Limb (tissue), 2 donors: ENCODE measurements around the gene NEK4.
"Not testable (repeated sequence)": the region's sequence is repeated elsewhere in the genome, so short reads cannot be mapped to it uniquely, and the experiment has no call there.

Experiments
- DNase-seq, 2 donors: peaks; one replicate each; pipeline ENCODE4 v3.0.0-alpha.2; 2016; ENCODE audit errors: extremely low spot score in 2 of 2

Gene NEK4

GRCh38 chr3:52779837-52780585 is 9.3 kb upstream of the NEK4 start:
- peak in 1 of 2 donors; percentile 14 for DNase-seq

DNA sequence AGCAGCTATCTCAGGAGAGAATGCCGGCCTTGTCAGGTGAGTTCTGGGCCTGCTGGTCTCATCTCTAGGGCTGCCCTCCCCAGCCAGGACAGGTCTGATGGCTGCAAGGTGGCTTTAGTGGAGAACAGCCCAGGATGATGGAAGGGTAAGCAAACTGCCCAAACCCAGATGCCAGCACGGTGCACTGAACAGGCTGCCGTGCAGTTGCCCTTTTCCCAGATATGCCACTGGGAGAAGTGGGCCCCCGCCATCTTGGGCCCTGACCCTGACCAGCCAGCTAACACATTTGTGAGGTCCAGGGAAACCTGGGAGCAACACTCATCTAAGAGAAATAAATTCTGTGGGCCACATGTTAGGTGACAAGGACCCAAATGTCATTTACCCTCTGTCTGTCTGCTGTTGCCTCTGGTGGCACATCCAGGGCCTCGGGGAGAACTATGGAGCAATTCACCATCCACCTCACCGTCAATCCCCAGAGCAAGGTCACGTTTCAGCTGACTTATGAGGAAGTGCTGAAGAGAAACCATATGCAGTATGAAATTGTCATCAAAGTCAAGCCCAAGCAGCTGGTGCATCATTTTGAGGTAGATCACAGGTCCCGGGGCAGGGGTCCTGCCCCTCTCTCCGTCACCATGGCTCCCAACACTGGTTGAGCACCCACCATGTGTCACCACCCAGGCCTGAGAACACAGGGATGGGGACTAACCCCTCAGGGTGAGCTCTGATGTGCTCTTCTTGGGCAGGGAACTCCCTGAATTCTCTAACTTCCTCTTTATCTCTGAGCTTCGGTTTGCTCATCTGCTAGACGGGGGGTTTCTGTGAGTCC is 8.5 kb upstream of the NEK4 start:
- DNase-seq: no peak

GRCh38 chr3:52777959-52778805 is 7.4 kb upstream of the NEK4 start:
- no peak for DNase-seq

DNA sequence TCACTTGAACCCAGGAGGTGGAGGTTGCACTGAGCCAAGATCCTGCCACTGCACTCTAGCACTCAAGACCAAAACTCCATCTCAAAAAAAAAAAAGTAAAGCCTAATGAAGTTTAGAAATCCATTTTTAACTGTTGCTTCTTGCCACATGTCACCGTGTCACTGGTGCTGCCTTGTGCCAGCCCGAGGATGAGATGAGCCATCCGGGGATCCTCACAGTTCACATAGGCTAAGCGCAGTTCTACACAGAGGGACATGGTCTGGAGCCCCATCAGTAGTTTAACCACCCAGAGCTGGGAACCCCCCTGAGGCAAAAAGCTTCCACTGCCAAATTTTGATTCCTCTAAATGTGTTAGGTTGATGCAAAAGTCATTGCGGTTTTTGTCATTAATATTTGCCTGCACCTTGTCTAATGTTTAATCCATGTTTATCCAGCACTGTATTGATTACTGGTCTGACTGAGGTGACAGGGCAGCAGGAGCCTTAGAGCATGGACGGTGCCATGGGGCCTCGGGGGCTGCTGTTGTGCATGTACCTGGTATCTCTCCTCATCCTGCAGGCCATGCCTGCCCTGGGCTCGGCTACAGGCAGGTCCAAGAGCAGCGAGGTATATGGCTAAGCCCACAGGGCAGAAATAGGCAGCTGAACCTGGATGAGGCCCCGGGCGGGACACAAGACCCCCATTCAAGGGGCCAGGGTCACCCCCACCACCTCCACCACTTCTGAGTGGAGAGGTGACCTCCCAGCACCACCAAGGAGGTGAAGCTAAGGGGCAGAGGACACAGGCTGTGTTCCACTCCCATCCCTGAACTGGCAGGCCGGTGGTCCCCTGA is 6.6 kb upstream of the NEK4 start, which contains the start of gene ITIH1:
ITIH1 (plus strand) TSS at position 473 of the 832 bp plus-strand sequence; CDS start at position 490, 17 bp downstream.
- DNase-seq: no peak

DNA sequence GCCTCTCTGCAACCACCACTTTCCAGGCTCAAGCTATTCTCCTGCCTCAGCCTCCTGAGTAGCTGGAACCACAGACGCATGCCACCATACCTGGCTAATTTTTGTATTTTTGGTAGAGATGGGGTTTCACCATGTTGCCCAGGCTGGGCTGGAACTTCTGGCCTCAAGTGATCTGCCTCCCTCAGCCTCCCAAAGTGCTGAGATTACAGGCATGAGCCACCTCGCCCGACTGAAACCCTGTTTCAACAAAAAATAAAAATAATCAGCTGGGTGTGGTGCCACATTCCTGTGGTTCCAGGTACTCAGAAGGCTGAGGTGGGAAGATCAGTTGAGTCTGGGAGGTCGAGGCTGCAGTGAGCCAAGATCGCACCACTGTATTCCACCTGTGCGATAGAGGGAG is 5.7 kb upstream of the NEK4 start:
- not testable (repeated sequence) for DNase-seq

DNA sequence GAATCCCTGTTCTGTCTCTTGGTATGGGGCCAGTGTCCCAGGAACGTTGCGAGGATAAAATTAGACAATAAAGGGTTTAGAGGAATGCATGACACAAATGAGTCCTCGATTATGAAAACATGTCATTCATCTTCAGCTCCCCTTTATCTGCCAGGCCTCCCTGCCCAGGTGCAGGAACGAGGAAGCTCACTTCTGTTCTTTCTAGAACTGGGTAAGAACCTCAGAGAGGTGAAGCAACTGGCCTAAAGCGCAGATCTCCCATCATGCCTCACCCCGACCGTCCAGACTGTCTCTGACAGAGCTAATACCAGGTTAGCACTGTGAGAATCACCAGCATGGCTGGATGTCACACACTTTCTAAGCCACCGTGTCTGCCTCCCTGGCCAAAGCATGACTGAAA is 5.1 kb upstream of the NEK4 start:
- no peak for DNase-seq

- no peak for DNase-seq
Measured at GRCh38 chr3:52774901-52775864, 4.4 kb upstream of the NEK4 start.

- DNase-seq: no peak
Measured at GRCh38 chr3:52774066-52774713, 3.5 kb upstream of the NEK4 start.

GRCh38 chr3:52773361-52774065 is 2.8 kb upstream of the NEK4 start:
- no peak for DNase-seq

DNA sequence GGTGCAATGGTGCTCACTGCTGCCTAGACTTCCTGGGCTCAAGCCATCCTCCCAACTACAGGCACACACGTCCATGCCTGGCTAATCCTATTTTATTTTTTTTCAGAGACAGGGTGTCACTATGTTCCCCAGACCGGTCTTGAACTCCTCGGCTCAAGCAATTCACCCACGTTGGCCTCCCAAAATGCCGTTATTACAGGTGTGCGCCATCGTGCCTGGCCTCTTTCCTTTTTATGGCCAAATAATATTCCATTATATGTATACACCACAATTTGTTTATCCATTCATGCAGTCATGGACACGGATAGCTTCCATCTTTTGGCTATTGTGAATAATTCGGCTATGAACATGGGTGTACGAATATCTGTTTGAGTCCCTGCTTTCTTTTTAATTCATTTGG is 962 bp upstream of the NEK4 start:
- no peak for DNase-seq

- DNase-seq: no peak
Measured at GRCh38 chr3:52771334-52771681, 568 bp upstream of the NEK4 start.

DNA sequence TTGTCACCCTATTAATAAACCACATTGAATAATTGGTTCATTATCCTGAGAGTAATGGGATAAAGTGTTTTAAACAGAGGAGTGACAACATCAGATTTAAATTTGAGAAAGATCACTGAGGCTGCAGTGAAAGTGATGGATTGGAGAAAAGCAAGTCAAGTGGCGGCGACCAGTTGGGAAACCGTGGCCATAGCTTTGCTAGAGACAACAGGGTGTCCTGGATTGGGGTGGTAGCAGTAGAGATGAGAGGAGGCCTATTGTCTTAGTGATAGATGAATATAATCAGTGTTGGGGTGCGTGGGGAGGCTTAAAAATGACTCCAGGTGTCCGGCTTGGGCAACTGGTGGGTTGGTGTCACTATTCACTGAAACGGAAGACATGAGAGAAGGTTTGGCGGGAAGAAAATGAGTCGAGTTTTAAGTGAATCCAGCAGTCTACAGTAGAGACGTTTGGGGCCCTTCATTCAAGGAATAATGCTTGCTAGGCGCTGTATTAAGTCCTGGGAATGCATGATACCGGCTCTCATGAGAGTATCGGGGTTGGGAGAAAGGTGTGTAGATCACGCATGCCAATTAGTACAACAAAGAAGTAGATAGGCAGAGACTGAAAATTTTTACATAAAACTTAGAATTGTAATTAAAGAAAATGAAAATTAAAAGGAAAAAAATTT is 819 bp downstream of the NEK4 start:
- no peak for DNase-seq

DNA sequence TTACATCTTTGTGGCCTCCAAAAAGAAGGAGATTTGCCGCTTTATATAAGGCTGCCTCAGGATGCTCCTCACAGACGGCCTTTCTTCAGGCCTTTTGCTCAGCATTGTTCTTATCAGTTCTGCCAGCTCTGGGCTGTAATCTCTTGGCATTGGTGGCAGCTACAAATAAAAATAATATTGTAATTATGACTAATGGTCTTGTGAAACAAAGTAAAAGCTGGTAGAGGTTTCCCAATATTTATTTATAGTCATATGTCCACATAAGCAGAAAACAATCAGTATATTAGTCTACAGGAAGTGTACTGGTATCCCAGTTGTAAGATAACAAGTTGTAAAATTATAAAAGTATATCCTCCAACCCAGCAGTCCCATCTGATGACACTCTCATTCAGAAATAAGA is 7.3 kb downstream of the NEK4 start:
- no peak for DNase-seq

DNA sequence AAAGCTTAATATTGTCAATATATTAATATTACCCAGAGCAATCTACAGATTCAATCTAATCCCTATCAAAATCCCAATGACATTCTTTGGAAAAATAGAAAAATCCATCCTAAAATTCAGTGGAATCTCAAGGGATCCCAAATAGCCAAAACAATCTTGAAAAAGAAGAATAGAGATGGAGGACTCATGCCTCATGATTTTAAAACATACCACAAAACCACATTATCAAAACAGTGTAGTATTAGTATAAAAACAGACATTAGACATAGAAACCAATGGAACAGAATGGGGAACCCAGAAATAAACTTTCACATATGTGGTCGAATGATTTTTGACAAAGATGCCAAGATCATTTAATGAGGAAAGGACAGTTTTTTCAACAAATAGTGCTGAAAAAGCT is 14.6 kb downstream of the NEK4 start:
- DNase-seq: no peak

DNA sequence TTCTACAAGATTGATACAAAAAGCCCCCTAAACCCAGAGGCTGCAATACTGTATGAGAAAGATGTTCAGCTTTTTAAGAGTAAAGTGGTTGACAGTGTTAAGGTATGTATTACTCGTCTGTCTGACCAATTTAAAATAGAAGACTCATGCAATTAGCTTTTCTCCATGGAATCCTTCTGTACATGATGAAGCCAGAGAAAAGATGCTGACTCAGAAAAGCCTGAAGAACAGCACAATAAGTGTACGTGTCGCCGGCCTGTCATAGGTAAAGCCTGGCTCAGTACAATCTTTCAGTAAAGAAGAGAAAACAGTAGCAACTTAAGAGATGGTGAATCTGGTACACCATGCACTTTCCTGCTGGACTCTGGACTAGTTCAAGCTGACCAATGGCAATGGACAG is 16.4 kb downstream of the NEK4 start:
- DNase-seq: no peak

- no peak for DNase-seq
Measured at GRCh38 chr3:52752045-52752660, 18.6 kb downstream of the NEK4 start.

GRCh38 chr3:52743721-52744120 is 27.0 kb downstream of the NEK4 start:
- DNase-seq: no peak

GRCh38 chr3:52743152-52743551 is 27.6 kb downstream of the NEK4 start:
- no peak for DNase-seq
